Measurements from ENCODE around the gene CASKIN1. TPM values are rescaled to one million over a fixed set of nuclear protein-coding genes. Genes with fewer than 3 reads are reported as not detected.
A peak's percentile ranks its signal among the peaks of the same experiment; 100 is the strongest.

The CASKIN1 gene
- total and polyA plus RNA-seq, 2 of the 8 experiments (the other 6 are each of a cell fraction or from before 2014, with no cell fraction given) = 1.2 to 6.4 TPM

- H2AK5ac ChIP-seq (ENCODE audit: low read depth, low read length) = no peak overlapping the region
- H3K4me3 ChIP-seq (ENCODE audit: extremely low read depth in 1 of 4, insufficient read depth in 2 of 4, low read depth in 3 of 4, low read length in 4 of 4) = no peak overlapping the region
- no peak overlapping the region for H2AFZ ChIP-seq (ENCODE audit: low read length)
- no peaks in the 10 kb centered on the region for H3K9me3 ChIP-seq (ENCODE audit: insufficient read depth in 2 of 2, low read depth in 1 of 2, low read length in 1 of 2)
- peaks cover 3 to 18% of the 10 kb centered on the region in 2 experiments; a peak in 3 of 4 replicates for H3K79me2 ChIP-seq (ENCODE audit: control insufficient read depth in 1 of 2, insufficient read depth in 2 of 2, low read length in 2 of 2)
- no peak for DNase-seq (ENCODE audit: low read depth in 1 of 2, low spot score in 2 of 2)
- no peak overlapping the region for H3K18ac ChIP-seq (ENCODE audit: extremely low read depth, low read length)
- H3K4ac ChIP-seq (replicated peaks; ENCODE audit: insufficient read length, low read depth, low read length) = no peak overlapping the region
- FAIRE-seq = no peak
- H3K27me3 ChIP-seq (replicated peaks in 1 of 4; ENCODE audit: control insufficient read depth in 3 of 4, extremely low read depth in 1 of 4, insufficient read depth in 3 of 4, low read length in 3 of 4) = no peaks in the 10 kb centered on the region
- H3K79me1 ChIP-seq (ENCODE audit: low read depth, low read length) = peaks cover 8% of the 10 kb centered on the region
- H4K8ac ChIP-seq (ENCODE audit: extremely low read depth, insufficient read depth, low read length) = peak overlapping the region; percentile 5; the same call in 1 of the 2 replicates
- H3K56ac ChIP-seq (replicated peaks; ENCODE audit: insufficient read length, low read depth, low read length) = no peak overlapping the region
- H4K91ac ChIP-seq (replicated peaks; ENCODE audit: insufficient read length, low read length) = no peak overlapping the region
- peaks cover 8 to 42% of the 10 kb centered on the region in 2 experiments for H4K20me1 ChIP-seq (replicated peaks in 1 of 2; ENCODE audit: control insufficient read depth in 1 of 2, insufficient read depth in 2 of 2, low read length in 2 of 2)
- no peak overlapping the region for H2BK5ac ChIP-seq (ENCODE audit: low read depth, low read length)
- no peak overlapping the region for H2BK20ac ChIP-seq (ENCODE audit: low read length)
- H4K5ac ChIP-seq (ENCODE audit: insufficient read length, low read depth, low read length) = no peak overlapping the region
- H3K36me3 ChIP-seq (ENCODE audit: control insufficient read depth in 2 of 4, insufficient read depth in 4 of 4, low read length in 3 of 4) = peaks cover 8 to 40% (median 19%) of the 10 kb centered on the region in 4 experiments; a peak in 6 of 8 replicates
- CTCF ChIA-PET (ENCODE audit: partially characterized antibody) = interaction anchor here (0.6 to 3.2 kb wide), 3 partner anchors 17 to 625 kb away, joined by 3 to 20 read pairs (median 4); no protein-coding TSS in a partner anchor
- POLR2A ChIA-PET (ENCODE audit: partially characterized antibody) = interaction anchor here (0.8 to 15.1 kb wide), 20 partner anchors 8 to 220 kb away, joined by 3 to 156 read pairs (median 4); partner anchors contain the start of genes CASKIN1, DNASE1L2, E4F1 and TRAF7
- TF ChIP-seq KDM1A (IDR thresholded peaks at IDR 0.05; ENCODE audit: borderline replicate concordance, low read length) (no peak), POLR2AphosphoS5 (IDR thresholded peaks at IDR 0.05; ENCODE audit: low read depth, low read length) (peak; percentile 64; the same call in 1 of the 2 replicates), NANOG (IDR thresholded peaks at IDR 0.05; ENCODE audit: insufficient read depth, low read depth, low read length, poor library complexity, severe bottlenecking) (no peak)
- H3K4me1 ChIP-seq (replicated peaks in 1 of 4; ENCODE audit: control insufficient read depth in 3 of 4, insufficient read depth in 4 of 4, low read length in 3 of 4) = peaks cover 0 to 17% (median 5%) of the 10 kb centered on the region in 4 experiments; a peak in 5 of 7 replicates
- H3K9ac ChIP-seq (replicated peaks in 1 of 4; ENCODE audit: extremely low read depth in 1 of 4, low read depth in 3 of 4, low read length in 3 of 4) = peak overlapping the region in 1 of 4 experiments; percentile 27; a peak in 2 of 7 replicates
- 0 out of 2 replicates have a peak overlapping the region, but pooled peaks have one; percentile 17 for H2BK12ac ChIP-seq (ENCODE audit: low read depth, low read length)
- no peak overlapping the region for H3K23ac ChIP-seq (ENCODE audit: insufficient read length)
- H3K14ac ChIP-seq (ENCODE audit: insufficient read length) = no peak overlapping the region
- H3K4me2 ChIP-seq (ENCODE audit: insufficient read depth in 1 of 2, low read depth in 2 of 2, low read length in 2 of 2) = no peak overlapping the region
- WGBS, 2 experiments (ENCODE audit: extremely low coverage in 1 of 2, insufficient coverage in 1 of 2, insufficient read length in 1 of 2, insufficient replicate concordance in 2 of 2, low coverage in 1 of 2, low lambda C conversion rate in 2 of 2, missing lambda C conversion rate in 1 of 2) = 88% methylated on average over 11 of the region's 11 CpGs; no CpG with 5 or more reads in 1 of the 2 experiments
- H3K27ac ChIP-seq (ENCODE audit: low read depth, low read length) = no peak overlapping the region
- no peak overlapping the region for H2BK15ac ChIP-seq (ENCODE audit: low read length)
- peaks cover 9% of the 10 kb centered on the region for H3K23me2 ChIP-seq (ENCODE audit: low read depth, low read length)
- no peak overlapping the region for H2BK120ac ChIP-seq (replicated peaks; ENCODE audit: low read depth, low read length)
Measured at GRCh38 chr16:2211923-2212347, 15.5 kb upstream of the CASKIN1 start.

All from H1 (cell line).